HEK293T (cell line): ENCODE data around the gene GCN1.

Experiments
- CTCF ChIA-PET: fragments of 350-600 bp; formaldehyde crosslinking; extraction: SDS; loops from one replicate; lab custom pipeline; 2021; ENCODE audit warnings: antibody characterized with exemption, inconsistent platforms; lab: Yijun Ruan, JAX
- POLR2A ChIA-PET: fragments of 350-600 bp; formaldehyde crosslinking; extraction: SDS; loops from one replicate; lab custom pipeline; 2020; ENCODE audit warnings: antibody characterized with exemption, inconsistent platforms; lab: Yijun Ruan, JAX
- DNase-seq: peaks from one replicate; pipeline ENCODE4 v3.0.0; 2012; ENCODE audit warnings: mixed read lengths; ENCODE audit errors: extremely low spot score
- ARNT ChIP-seq: fragments of 450-650 bp; IDR thresholded peaks from 2 replicates; pipeline ENCODE4 v1.6.1; 2017; ENCODE audit warnings: mild to moderate bottlenecking
- BHLHE40 ChIP-seq: fragments of 450-650 bp; IDR thresholded peaks from 2 replicates; pipeline ENCODE4 v1.6.1; 2016; ENCODE audit warnings: mild to moderate bottlenecking, moderate library complexity, borderline replicate concordance
- CTBP1 ChIP-seq: fragments of 450-650 bp; IDR thresholded peaks from 2 replicates; pipeline ENCODE4 v1.6.1; 2016; ENCODE audit warnings: borderline replicate concordance
- ELF4 ChIP-seq: fragments of 450-650 bp; IDR thresholded peaks from 2 replicates; pipeline ENCODE4 v1.6.1; 2017; ENCODE audit warnings: antibody characterized with exemption
- FOXA1 ChIP-seq: fragments of 450-650 bp; IDR thresholded peaks from 2 replicates; pipeline ENCODE4 v1.6.1; 2016; ENCODE audit warnings: mild to moderate bottlenecking
- FOXK2 ChIP-seq: fragments of 450-650 bp; IDR thresholded peaks from 2 replicates; pipeline ENCODE4 v1.6.1; 2016; ENCODE audit warnings: mild to moderate bottlenecking
- FOXM1 ChIP-seq: fragments of 450-650 bp; IDR thresholded peaks from 2 replicates; pipeline ENCODE4 v1.6.1; 2017; ENCODE audit warnings: mild to moderate bottlenecking, borderline replicate concordance
- HDGF ChIP-seq: fragments of 450-650 bp; IDR thresholded peaks from 2 replicates; pipeline ENCODE4 v1.6.1; 2017; ENCODE audit warnings: antibody characterized with exemption, borderline replicate concordance
- L3MBTL2 ChIP-seq: fragments of 450-650 bp; conservative IDR thresholded peaks from 2 replicates; pipeline ENCODE4 v1.6.1; 2016; ENCODE audit warnings: mild to moderate bottlenecking
- LEF1 ChIP-seq: fragments of 450-650 bp; IDR thresholded peaks from 2 replicates; pipeline ENCODE4 v1.6.1; 2017; ENCODE audit warnings: mild to moderate bottlenecking, borderline replicate concordance
- NFRKB ChIP-seq: fragments of 450-650 bp; IDR thresholded peaks from 2 replicates; pipeline ENCODE4 v1.6.1; 2016; ENCODE audit warnings: mild to moderate bottlenecking, moderate library complexity
- SP1 ChIP-seq: fragments of 450-650 bp; IDR thresholded peaks from 2 replicates; pipeline ENCODE4 v1.6.1; 2017
- SUZ12 ChIP-seq: fragments of 450-650 bp; IDR thresholded peaks from 2 replicates; pipeline ENCODE4 v1.6.1; 2016; ENCODE audit warnings: mild to moderate bottlenecking
- TARDBP ChIP-seq: fragments of 450-650 bp; IDR thresholded peaks from 2 replicates; pipeline ENCODE4 v1.6.1; 2016
- ZNF384 ChIP-seq: fragments of 450-650 bp; IDR thresholded peaks from 2 replicates; pipeline ENCODE4 v1.6.1; 2016
- TF ChIP-seq, protein P1 (sequence below): fragments of 450-650 bp; IDR thresholded peaks from 2 replicates; pipeline ENCODE4 v1.6.1; 2016

GCN1 gene

DNA sequence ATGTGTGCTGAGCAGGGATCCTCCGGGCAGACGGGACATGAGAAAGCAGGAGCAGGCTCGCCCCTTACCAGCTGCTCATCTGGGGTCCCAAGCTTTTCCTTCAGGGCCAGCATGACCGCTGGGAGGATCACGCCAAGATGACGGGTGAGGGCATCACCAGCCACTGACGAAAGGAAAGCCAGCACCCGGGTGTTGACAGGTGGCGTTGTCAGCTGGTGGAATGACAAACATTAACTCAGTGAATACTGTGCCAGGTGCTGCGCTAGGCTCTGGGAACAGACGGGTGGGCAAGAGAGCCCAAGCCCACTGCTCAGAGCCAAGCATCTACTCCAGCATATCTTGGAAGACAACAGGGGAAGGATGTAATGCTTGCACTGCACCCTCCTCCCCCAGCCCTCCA lies 56.7 kb downstream of the GCN1 start:
- CTCF ChIA-PET, result no interaction called here
- TF ChIP-seq FOXA1 (no peak), NFRKB (no peak), SUZ12 (no peak), SP1 (no peak), BHLHE40 (no peak)
- no peak for DNase-seq
- POLR2A ChIA-PET, result interaction anchor here (0.7 kb wide), 1 partner anchor 11 kb away, joined by 3 read pairs; no protein-coding TSS in a partner anchor

DNA sequence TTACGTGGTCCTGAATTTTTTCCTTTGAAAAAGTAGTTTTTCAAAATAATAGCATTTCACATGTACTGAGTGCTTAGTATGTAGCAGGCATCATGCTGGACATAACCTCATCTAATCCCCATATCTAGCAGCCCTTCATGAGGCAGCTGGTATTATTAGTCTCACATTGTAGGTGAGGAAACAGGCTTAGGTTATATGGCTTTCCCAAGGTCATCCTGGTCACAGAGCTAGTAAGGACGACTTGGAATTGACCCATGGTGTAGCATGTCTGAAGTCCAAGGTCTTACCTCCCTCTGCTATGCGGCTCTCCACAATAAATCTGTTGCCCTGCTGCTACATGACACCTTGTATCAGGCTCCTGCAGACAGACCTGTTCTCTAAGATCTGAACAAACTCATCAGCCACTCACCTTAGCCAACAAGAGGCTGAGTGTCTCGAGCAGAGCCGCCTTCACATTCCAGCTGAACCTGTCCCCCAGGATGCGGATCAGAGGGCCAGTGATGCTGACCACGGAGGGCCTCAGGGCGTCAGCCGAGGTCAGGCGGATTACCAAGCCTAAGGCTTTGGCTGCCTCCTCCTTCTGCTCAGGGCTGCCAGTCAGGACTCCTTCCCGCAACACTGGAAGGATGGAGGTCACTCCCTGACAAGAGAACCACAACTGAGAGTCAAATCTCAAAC lies 58.3 kb downstream of the GCN1 start:
- ChIA-PET POLR2A (no interaction called here), CTCF (no interaction called here)
- TF ChIP-seq LEF1, result no peak
- TF ChIP-seq FOXM1, result no peak
- TF ChIP-seq NFRKB, result no peak
- TF ChIP-seq ZNF384, result no peak
- no peak for TF ChIP-seq BHLHE40
- TF ChIP-seq FOXA1, result no peak
- no peak for TF ChIP-seq FOXK2
- TF ChIP-seq HDGF, result no peak
- TF ChIP-seq SP1, result no peak
- no peak for TF ChIP-seq CTBP1
- no peak for TF ChIP-seq TARDBP
- TF ChIP-seq ELF4, result no peak
- TF ChIP-seq SUZ12, result no peak
- TF ChIP-seq, protein P1, sequence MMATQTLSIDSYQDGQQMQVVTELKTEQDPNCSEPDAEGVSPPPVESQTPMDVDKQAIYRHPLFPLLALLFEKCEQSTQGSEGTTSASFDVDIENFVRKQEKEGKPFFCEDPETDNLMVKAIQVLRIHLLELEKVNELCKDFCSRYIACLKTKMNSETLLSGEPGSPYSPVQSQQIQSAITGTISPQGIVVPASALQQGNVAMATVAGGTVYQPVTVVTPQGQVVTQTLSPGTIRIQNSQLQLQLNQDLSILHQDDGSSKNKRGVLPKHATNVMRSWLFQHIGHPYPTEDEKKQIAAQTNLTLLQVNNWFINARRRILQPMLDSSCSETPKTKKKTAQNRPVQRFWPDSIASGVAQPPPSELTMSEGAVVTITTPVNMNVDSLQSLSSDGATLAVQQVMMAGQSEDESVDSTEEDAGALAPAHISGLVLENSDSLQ, result no peak
- no peak for TF ChIP-seq L3MBTL2
- no peak for DNase-seq

DNA sequence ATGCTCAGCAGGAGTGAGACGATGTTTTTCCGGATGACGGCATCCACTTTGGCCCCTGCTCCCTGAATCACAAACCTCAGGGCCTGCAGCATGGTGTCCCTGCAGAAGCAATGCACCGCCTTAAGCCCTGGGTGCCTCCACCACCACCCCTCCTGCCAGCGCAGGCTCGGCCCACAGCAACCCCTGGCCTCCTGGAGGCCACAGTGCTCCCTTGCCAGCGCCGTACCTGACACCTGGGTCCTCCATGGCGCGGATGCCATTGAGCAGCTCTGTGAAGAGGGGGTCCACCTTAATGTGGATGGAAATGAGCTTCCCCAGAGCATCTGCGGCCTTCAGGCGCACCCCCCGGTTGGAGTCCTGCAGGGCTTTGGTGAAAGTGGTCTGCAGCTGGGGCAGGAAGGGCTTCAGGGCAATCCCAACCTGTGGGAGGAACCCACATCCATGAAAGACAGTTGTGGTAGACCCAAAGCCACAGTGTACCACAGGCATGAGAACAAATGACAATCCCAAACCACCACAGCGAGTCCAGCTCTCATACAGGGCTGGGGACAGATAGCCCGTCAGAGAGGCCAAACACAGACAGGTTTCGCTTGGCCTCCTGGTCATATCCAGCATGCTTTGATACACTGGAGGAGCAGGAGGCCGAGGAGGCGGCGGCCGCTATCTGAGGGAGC lies 60.1 kb downstream of the GCN1 start:
- CTCF ChIA-PET, result interaction anchor here (0.6 kb wide), 1 partner anchor 128 kb away, joined by 3 read pairs; no protein-coding TSS in a partner anchor
- no peak for DNase-seq
- POLR2A ChIA-PET, result interaction anchor here (1.0 to 1.5 kb wide), 2 partner anchors 17 to 62 kb away, joined by 3 to 4 read pairs; no protein-coding TSS in a partner anchor
- no peak for TF ChIP-seq FOXA1
- TF ChIP-seq NFRKB, result no peak
- no peak for TF ChIP-seq LEF1
- TF ChIP-seq, protein P1, result no peak
- TF ChIP-seq SP1, result no peak
- TF ChIP-seq TARDBP, result no peak

DNA sequence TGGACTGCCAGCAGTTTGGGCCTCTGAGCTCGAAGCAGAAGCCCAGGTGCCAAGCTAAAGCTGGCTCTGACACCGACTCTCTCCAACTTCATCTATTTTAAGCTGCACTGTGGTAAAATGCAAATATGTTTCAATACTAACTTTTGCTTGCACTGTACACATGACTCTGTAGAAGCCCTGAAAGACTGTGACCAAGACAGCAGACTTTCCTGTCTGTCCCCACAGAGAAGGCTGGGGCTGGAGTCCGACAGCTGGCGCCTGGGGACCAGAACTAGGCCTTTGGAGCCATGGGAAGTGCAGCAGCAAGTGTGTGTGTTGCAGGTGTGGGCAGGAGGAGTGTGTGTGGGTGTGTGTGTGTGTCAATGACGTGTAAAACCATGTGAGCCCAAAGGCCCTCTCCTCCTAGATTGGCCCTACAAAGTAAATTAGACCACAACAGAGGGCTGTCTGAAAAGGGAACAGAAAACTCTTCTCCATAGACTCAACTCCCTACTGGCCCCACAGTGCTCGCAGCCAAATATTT lies 61.6 kb downstream of the GCN1 start:
- POLR2A ChIA-PET, result interaction anchor here (1.3 to 1.4 kb wide), 2 partner anchors 16 to 68 kb away, joined by 3 to 6 read pairs; partner anchors contain the start of gene RPLP0
- DNase-seq, result no peak
- CTCF ChIA-PET, result no interaction called here

DNA sequence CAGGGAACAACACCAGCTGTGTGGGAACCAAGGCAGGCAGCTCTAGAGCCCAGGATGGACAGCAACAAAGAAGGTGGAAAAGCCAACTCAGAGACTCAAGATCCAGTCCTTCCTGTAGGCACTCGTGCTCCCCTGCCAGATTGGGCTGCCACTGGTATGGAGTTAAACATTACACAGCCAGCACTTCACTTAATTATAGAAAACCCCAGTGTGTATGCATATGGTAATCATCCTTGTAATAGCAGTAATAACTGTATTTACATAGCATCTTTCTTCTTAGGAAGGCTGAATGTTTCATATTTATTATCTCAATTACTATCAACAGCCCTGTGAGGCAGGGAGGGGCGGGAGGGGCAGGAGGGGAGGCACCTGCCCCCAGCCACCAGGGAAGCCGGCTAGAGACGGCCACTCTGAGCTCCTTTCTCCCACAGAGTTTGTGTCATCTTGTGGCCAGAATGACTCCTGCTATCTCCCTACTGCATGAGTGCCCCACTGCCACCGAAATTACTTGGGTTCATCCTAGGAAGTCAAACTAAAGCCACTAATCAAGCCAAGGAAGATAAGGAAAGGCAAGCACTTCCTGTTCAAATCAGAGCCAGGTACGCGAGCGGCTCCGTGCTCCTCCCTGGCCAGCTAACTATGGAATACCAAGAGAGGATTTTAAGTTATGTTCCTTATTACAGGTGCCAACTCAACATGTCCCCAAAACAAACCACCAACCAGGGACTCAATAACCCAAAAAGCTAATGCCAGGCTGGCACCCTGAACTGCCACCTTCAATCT lies 62.3 kb downstream of the GCN1 start:
- TF ChIP-seq BHLHE40 (no peak), SP1 (no peak), ARNT (no peak), FOXM1 (no peak), FOXA1 (no peak), SUZ12 (no peak), TARDBP (no peak), NFRKB (no peak), ZNF384 (no peak), LEF1 (no peak), FOXK2 (no peak), ELF4 (no peak), L3MBTL2 (no peak), CTBP1 (no peak), HDGF (no peak)
- TF ChIP-seq, protein P1, result no peak
- DNase-seq, result no peak
- CTCF ChIA-PET, result no interaction called here
- POLR2A ChIA-PET, result interaction anchor here (1.3 to 1.4 kb wide), 2 partner anchors 15 to 69 kb away, joined by 3 to 6 read pairs; partner anchors contain the start of gene RPLP0

More for the DNA sequence above, 61.6 kb downstream of the GCN1 start:
- TF ChIP-seq SUZ12 (no peak), LEF1 (no peak), FOXA1 (no peak), HDGF (no peak), FOXK2 (no peak), ZNF384 (no peak), CTBP1 (no peak), ARNT (no peak), L3MBTL2 (no peak), BHLHE40 (no peak), TARDBP (no peak), ELF4 (no peak), SP1 (no peak), FOXM1 (no peak), NFRKB (no peak)
- TF ChIP-seq, protein P1, result no peak
